Right renal cortex interstitium (tissue), 3 donors: ENCODE measurements around the gene KAT5. TPM values are rescaled to one million over a fixed set of nuclear protein-coding genes. Genes with fewer than 3 reads are reported as not detected.
"Not testable (repeated sequence)": the region's sequence is repeated elsewhere in the genome, so short reads cannot be mapped to it uniquely, and the experiment has no call there.

Source experiments
- DNase-seq, 3 donors: peaks; one replicate each; pipeline ENCODE4 v3.0.0-alpha.2; 2013; ENCODE audit warnings: low read depth in 3 of 3, low spot score in 2 of 3
- polyA plus RNA-seq, 3 donors: library from polyadenylated mRNA; unstranded; fragments of 120-200 nt; gene quantifications; one replicate each; pipeline ENCODE4 v1.2.1, GENCODE V29; 2013; ENCODE audit not compliant: insufficient read length in 3 of 3

The KAT5 gene
- polyA plus RNA-seq, 3 donors, result 64.9 to 72.9 (median 69.0) TPM

DNA sequence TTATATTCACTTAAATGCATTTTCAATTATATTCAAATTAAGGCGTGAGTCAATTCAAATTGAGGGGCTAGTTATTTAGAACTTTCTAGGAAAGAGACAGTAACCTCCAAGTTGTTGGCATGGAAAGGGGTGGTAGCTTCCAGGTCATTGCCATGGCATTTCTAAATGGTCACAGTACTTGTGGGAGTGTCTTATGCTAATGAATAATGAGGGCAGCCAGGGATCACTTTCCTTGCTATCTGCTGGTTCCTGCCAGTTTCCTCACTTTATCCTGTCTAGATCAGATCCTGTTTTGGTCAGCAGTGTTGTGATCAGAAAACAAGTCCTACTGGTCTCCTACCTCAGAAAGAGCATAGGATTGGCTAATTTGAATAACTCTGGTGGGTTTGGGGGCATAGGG is 30.3 kb downstream of the KAT5 start:
- DNase-seq, result no peak

DNA sequence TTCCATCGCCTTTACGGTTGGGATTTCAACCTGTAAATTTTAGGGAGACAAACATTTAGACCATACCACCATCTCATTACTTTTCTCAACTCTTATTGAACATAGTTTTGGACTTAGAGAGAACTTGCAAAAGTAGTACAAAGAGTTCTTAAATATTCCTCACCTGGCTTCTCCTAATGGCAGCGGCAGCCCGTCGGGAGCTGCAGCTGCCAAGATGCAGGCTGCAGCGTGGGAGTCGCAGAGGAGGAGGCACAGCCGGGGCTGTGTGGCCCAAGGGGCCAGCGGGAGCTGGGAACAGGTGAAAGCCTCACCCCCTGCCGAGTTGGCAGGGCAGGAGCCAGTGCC is 31.6 kb downstream of the KAT5 start:
- DNase-seq, result no peak

DNA sequence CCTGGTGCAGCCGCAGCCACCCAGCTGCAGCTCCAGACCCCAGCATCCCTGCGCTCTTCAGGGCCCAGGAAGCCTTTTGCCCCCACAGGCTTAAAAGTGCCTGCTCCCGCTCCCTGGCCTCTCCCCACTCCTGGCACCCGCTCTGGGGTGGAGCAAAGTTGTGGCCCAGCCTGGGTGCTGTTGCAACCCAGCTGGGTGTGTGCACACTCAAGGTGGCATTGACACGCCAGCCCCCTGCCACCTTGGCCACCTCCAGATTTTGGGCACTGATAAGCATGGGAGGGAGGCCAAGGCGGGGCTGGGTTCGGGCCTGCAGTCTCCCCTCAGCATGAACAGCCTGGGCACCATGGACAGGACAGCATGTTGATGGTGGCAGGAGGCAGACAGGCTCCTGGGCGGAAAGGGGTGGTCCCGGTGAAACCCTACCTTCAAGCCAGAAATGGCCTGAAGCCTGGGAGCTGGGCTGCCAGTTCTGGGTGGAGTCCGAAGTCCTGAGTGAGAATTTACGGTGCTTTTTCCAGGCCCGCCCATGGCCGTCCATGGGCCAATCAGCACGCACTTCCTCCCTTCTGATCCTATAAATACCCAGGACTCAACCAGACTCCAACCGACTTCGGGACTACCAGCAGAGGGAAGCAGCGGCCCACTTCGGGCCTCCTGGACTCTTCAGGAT is 32.1 kb downstream of the KAT5 start:
- DNase-seq, result no peak

DNA sequence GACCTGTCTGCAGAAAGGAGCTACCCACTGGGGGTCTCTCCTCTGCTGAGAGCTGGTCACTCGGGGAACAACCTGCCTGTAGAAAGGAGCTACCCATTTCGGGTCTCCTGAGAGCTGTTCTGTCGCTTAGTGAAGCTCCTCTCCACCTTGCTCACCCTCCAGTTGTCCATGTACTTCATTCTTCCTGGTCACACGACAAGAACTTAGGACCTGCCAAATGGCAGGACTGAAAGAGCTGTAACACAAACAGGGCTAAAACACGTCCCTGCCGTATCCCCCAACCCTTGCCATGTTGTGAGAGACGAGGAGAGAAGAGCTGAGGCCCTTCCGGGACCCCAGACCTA is 32.6 kb downstream of the KAT5 start:
- DNase-seq, result no peak

DNA sequence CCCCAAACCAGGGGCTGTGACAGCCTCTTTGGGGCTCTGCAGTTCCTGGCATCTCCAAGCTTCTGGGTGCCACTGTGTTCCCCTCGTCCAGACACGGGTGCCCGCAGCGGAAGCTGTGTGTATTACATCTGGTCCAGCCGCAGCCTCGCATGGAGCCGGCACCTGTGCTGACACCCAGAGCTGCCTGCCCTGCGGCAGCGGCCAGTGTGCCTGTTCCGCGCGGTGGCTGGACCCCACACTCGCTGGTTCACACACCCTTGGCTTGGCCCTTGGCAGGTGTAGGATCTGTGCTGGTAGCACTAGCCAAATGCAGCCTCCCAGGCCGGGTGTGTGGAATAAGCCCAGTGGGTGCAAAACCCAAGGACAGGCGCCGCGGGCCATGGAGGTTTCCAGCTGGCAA is 33.0 kb downstream of the KAT5 start:
- no peak for DNase-seq

DNA sequence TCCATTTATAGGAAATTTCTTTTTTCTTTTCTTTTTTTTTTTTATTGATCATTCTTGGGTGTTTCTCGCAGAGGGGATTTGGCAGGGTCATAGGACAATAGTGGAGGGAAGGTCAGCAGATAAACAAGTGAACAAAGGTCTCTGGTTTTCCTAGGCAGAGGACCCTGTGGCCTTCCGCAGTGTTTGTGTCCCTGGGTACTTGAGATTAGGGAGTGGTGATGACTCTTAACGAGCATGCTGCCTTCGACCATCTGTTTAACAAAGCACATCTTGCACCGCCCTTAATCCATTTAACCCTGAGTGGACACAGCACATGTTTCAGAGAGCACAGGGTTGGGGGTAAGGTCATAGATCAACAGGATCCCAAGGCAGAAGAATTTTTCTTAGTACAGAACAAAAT is 50.1 kb downstream of the KAT5 start:
- not testable (repeated sequence) for DNase-seq

DNA sequence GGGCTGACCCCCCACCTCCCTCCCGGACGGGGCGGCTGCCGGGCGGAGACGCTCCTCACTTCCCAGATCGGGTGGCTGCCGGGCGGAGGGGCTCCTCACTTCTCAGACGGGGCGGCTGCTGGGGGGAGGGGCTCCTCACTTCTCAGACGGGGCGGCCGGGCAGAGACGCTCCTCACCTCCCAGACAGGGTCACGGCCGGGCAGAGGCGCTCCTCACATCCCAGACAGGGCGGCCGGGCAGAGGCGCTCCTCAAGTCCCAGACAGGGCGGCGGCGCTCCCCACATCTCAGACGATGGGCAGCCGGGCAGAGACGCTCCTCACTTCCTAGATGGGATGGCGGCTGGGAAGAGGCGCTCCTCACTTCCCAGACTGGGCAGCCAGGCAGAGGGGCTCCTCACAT is 50.8 kb downstream of the KAT5 start:
- DNase-seq, result not testable (repeated sequence)

DNA sequence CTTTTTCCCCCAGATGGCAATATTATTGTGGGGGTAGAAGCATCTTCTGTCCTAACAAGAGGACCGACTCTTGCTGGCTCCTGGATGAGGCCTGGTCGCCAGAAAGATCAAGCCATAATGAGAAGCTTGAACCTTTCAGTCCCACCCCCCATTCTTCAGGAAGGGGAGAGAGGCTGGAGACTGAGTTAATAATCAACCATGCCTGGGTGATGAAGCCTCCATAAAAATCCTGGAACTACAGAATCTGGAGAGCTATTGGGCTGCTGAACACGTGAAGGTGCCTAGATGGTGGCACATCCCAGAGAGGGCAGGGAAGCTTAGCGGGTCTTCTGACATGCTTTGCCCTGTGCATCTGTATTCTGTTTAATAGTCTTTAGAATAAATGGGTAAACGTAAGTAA is 52.4 kb downstream of the KAT5 start:
- DNase-seq, result no peak

DNA sequence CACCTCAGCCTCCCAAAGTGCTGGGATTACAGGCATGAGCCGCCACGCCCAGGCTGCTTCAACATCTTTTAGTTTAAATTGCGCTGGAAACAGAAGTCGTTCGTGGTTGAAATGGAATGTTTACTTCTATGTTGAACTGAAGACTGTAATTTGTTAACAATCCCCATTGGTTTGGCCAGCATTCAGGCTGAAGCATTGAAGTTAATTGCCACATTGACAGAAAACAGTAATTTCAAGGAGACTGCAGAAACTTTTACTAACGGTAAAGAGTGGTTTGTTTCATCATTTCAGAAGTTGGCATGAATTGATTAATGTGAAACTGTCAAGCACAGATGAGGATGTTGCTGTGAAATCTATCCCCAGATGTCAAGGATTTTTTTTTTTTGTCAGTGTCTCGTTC is 54.5 kb downstream of the KAT5 start:
- DNase-seq, result no peak

DNA sequence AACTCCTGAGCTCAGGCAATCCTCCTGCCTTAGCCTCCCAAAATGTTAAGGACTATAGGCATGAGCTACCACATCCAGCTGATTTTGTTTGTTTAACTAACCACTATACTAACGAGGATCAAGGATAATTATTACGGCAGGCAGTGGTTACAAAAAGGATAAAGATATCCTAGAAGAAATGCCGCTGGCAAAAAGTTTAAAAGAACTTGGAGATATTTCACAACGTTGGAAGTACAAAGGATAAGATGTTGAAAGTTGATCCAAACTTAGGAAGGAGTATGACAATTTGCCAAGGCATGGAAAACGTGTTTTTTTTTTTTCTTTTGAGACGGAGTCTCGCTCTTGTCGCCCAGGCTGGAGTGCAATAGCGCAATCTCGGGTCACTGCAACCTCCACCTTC is 55.4 kb downstream of the KAT5 start:
- DNase-seq, result no peak

DNA sequence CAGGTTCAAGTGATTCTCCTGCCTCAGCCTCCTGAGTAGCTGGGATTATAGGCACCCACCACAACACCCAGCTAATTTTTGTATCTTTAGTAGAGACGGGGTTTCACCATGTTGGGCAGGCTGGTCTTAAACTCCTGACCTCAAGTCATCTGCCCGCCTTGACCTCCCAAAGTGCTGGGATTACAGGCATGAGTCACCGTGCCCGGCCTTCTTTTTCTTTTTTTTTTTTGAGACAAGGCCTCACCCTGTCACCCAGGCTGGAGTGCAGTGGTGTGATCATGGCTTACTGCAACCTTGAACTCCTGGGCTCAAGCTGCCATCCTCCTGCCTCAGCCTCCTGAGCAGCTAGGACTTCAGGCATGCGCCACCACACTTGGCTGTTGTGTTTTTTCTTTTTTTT is 55.8 kb downstream of the KAT5 start:
- not testable (repeated sequence) for DNase-seq

Other genes with a start within 250 kb of the KAT5 start
- gene MALAT1, start 213.2 kb upstream of the KAT5 start, polyA plus RNA-seq, result 1,000 to 10,000 TPM in 1 of 3 donors, 100 to 1,000 TPM in 2; 444 to 1,042 (median 635) TPM
- gene SCYL1, start 187.2 kb upstream of the KAT5 start, polyA plus RNA-seq, result 10 to 100 TPM; 60.9 to 68.7 (median 65.3) TPM
- gene LTBP3, start 153.9 kb upstream of the KAT5 start, polyA plus RNA-seq, result 100 to 1,000 TPM in 1 of 3 donors, 10 to 100 TPM in 2; 88.3 to 101 (median 89.4) TPM
- gene ZNRD2, start 141.8 kb upstream of the KAT5 start, polyA plus RNA-seq, result 10 to 100 TPM; 42.9 to 49.8 (median 43.2) TPM
- gene FAM89B, start 139.7 kb upstream of the KAT5 start, polyA plus RNA-seq, result 10 to 100 TPM; 15.8 to 22.8 (median 21.7) TPM
- gene EHBP1L1, start 136.2 kb upstream of the KAT5 start, polyA plus RNA-seq, result 10 to 100 TPM in 2 of 3 donors, 1 to 10 TPM in 1; 9.4 to 12.3 (median 11.0) TPM
- gene KCNK7, start 116.5 kb upstream of the KAT5 start, polyA plus RNA-seq, result under 1 TPM in 1 of 3 donors, not detected in 2; 0.21 TPM
- 10 to 100 TPM; 29.4 to 37.2 (median 31.0) TPM for gene MAP3K11, start 98.0 kb upstream of the KAT5 start, polyA plus RNA-seq
- gene PCNX3, start 96.5 kb upstream of the KAT5 start, polyA plus RNA-seq, result 10 to 100 TPM; 22.2 to 25.1 (median 23.1) TPM
- 10 to 100 TPM; 22.5 to 30.5 (median 24.7) TPM for gene SIPA1, start 74.2 kb upstream of the KAT5 start, polyA plus RNA-seq
- gene RELA, start 49.3 kb upstream of the KAT5 start, polyA plus RNA-seq, result 10 to 100 TPM; 42.6 to 47.1 (median 44.2) TPM
- 10 to 100 TPM; 28.3 to 39.1 (median 35.1) TPM for gene RNASEH2C, start 8.5 kb downstream of the KAT5 start, polyA plus RNA-seq
- 1 to 10 TPM; 5.3 to 6.3 (median 5.5) TPM for gene AP5B1, start 68.7 kb downstream of the KAT5 start, polyA plus RNA-seq
- gene OVOL1, start 74.8 kb downstream of the KAT5 start, polyA plus RNA-seq, result 10 to 100 TPM in 2 of 3 donors, 1 to 10 TPM in 1; 9.3 to 12.8 (median 12.6) TPM
- gene SNX32, start 121.7 kb downstream of the KAT5 start, polyA plus RNA-seq, result 1 to 10 TPM; 1.3 to 2.7 (median 1.6) TPM
- 100 to 1,000 TPM; 744 to 846 (median 760) TPM for gene CFL1, start 145.9 kb downstream of the KAT5 start, polyA plus RNA-seq
- 10 to 100 TPM; 43.5 to 50.8 (median 48.1) TPM for gene MUS81, start 148.2 kb downstream of the KAT5 start, polyA plus RNA-seq
- gene EFEMP2, start 160.5 kb downstream of the KAT5 start, polyA plus RNA-seq, result 10 to 100 TPM; 95.8 to 98.0 (median 96.3) TPM
- gene CTSW, start 167.6 kb downstream of the KAT5 start, polyA plus RNA-seq, result 1 to 10 TPM; 1.0 to 1.2 (median 1.2) TPM
- gene FIBP, start 176.2 kb downstream of the KAT5 start, polyA plus RNA-seq, result 10 to 100 TPM; 90.0 to 97.3 (median 94.2) TPM
- gene CCDC85B, start 178.4 kb downstream of the KAT5 start, polyA plus RNA-seq, result 1 to 10 TPM; 6.7 to 8.3 (median 8.0) TPM
- gene FOSL1, start 188.1 kb downstream of the KAT5 start, polyA plus RNA-seq, result under 1 TPM in 1 of 3 donors, not detected in 2; 0.11 TPM
- 10 to 100 TPM; 33.8 to 38.1 (median 36.0) TPM for gene C11orf68, start 206.8 kb downstream of the KAT5 start, polyA plus RNA-seq
- gene DRAP1, start 207.2 kb downstream of the KAT5 start, polyA plus RNA-seq, result 10 to 100 TPM; 65.8 to 84.6 (median 75.8) TPM
- not detected for gene TSGA10IP, start 233.2 kb downstream of the KAT5 start, polyA plus RNA-seq
- gene SART1, start 249.5 kb downstream of the KAT5 start, polyA plus RNA-seq, result 10 to 100 TPM; 42.9 to 43.7 (median 43.2) TPM